Measurements from ENCODE around the gene IFIT1. TPM values are rescaled to one million over a fixed set of nuclear protein-coding genes. Genes with fewer than 3 reads are reported as not detected.

The IFIT1 gene
- total RNA-seq, 1 donor from 2014 or later: 7.4 TPM

GRCh38 chr10:89371987-89372386 is 20.4 kb upstream of the IFIT1 start:
- TF ChIP-seq POLR2AphosphoS5 (IDR thresholded peaks at IDR 0.05; ENCODE audit: insufficient read depth in 1 of 2, low read depth in 1 of 2): no peak
- no peak for TF ChIP-seq CTCF (IDR thresholded peaks at IDR 0.05)
- TF ChIP-seq POLR2A (IDR thresholded peaks at IDR 0.05): no peak
- Histone ChIP-seq H3K36me3 (no peaks in the 10 kb centered on the region), H3K27ac (no peak overlapping the region), H3K4me3 (no peak overlapping the region), H3K4me1 (peaks cover 19% of the 10 kb centered on the region), H3K9me3 (no peaks in the 10 kb centered on the region), H3K27me3 (no peaks in the 10 kb centered on the region)
- no peak for DNase-seq (ENCODE audit: extremely low spot score in 2 of 2)
- intact Hi-C loops (cut with DNase I): no loop called here

- no peaks in the 10 kb centered on the region for H3K36me3 ChIP-seq
- H3K9me3 ChIP-seq: no peaks in the 10 kb centered on the region
- H3K4me1 ChIP-seq: peaks cover 19% of the 10 kb centered on the region
- intact Hi-C loops (cut with DNase I): no loop called here
- peak overlapping the region; percentile 76 for H3K27ac ChIP-seq
- peak in 1 of 2 donors; percentile 93 for DNase-seq (ENCODE audit: extremely low spot score in 2 of 2)
- H3K4me3 ChIP-seq: no peak overlapping the region
- no peaks in the 10 kb centered on the region for H3K27me3 ChIP-seq
- TF ChIP-seq POLR2A (IDR thresholded peaks at IDR 0.05): no peak
- no peak for TF ChIP-seq CTCF (IDR thresholded peaks at IDR 0.05)
- peak in 1 of 2 donors; percentile 93 for TF ChIP-seq POLR2AphosphoS5 (IDR thresholded peaks at IDR 0.05; ENCODE audit: insufficient read depth in 1 of 2, low read depth in 1 of 2)
Measured at GRCh38 chr10:89373916-89374711, 18.3 kb upstream of the IFIT1 start.

GRCh38 chr10:89374713-89375141 is 17.7 kb upstream of the IFIT1 start:
- H3K4me1 ChIP-seq: peaks cover 19% of the 10 kb centered on the region
- peak overlapping the region; percentile 76 for H3K27ac ChIP-seq
- TF ChIP-seq POLR2AphosphoS5 (IDR thresholded peaks at IDR 0.05; ENCODE audit: insufficient read depth in 1 of 2, low read depth in 1 of 2): no peak
- no peak for TF ChIP-seq POLR2A (IDR thresholded peaks at IDR 0.05)
- no peak for TF ChIP-seq CTCF (IDR thresholded peaks at IDR 0.05)
- intact Hi-C loops (cut with DNase I): loop anchor here (5.0 kb wide), 1 partner anchor 1357 kb away; no protein-coding TSS in a partner anchor
- H3K9me3 ChIP-seq: no peaks in the 10 kb centered on the region
- H3K27me3 ChIP-seq: no peaks in the 10 kb centered on the region
- peak in 1 of 2 donors; percentile 85 for DNase-seq (ENCODE audit: extremely low spot score in 2 of 2)
- H3K36me3 ChIP-seq: no peaks in the 10 kb centered on the region
- H3K4me3 ChIP-seq: no peak overlapping the region

- intact Hi-C loops (cut with DNase I): loop anchor here (5.0 kb wide), 1 partner anchor 1361 kb away; no protein-coding TSS in a partner anchor
Measured at GRCh38 chr10:89377705-89378637, 14.5 kb upstream of the IFIT1 start, which contains the start of gene IFIT1B. IFIT1B (plus strand) TSS chr10:89378056; CDS start chr10:89378136, 80 bp downstream.

More at GRCh38 chr10:89377705-89378637, 14.5 kb upstream of the IFIT1 start, which contains the start of gene IFIT1B:
- H3K36me3 ChIP-seq: no peaks in the 10 kb centered on the region
- H3K27ac ChIP-seq: no peak within 1 kb of the TSS
- DNase-seq (ENCODE audit: extremely low spot score in 2 of 2): no peak
- no peaks in the 10 kb centered on the region for H3K27me3 ChIP-seq
- peaks cover 19% of the 10 kb centered on the region for H3K4me1 ChIP-seq
- H3K9me3 ChIP-seq: no peaks in the 10 kb centered on the region
- no peak within 1 kb of the TSS for H3K4me3 ChIP-seq
- TF ChIP-seq CTCF (IDR thresholded peaks at IDR 0.05) (no peak), POLR2AphosphoS5 (IDR thresholded peaks at IDR 0.05; ENCODE audit: insufficient read depth in 1 of 2, low read depth in 1 of 2) (no peak)
